ENCODE results near the gene SYT11. TPM values are rescaled to one million over a fixed set of nuclear protein-coding genes. Genes with fewer than 3 reads are reported as not detected.

The SYT11 gene
- total and polyA plus RNA-seq, 9 of the 15 experiments (the other 6 are each of a cell fraction or from before 2014, with no cell fraction given), result 0.05 to 0.18 (median 0.11) TPM

DNA sequence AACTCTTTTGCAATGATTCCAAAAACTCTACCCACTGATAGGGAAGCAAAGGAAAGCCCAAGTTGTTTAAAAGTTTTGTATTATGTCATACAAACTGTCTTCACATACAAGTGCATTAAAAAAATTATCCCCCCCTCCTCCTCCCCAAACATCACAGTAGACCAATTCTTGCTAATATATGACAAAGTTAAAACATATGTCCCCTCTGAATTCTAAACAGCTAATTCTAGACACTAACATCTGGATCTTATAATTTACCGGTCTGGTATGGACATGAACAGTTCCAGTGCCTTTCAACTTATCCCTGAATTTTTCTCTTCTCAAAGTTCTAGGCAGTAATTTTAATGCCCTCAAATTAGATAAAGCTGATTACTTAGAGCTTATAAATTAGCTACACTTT is 38.4 kb downstream of the SYT11 start:
- no peaks in the 10 kb centered on the region for H3K9me3 ChIP-seq (replicated peaks; ENCODE audit: control insufficient read depth, insufficient read depth, low read depth, low read length)
- H3K4me3 ChIP-seq, result no peak overlapping the region
- H3K27me3 ChIP-seq (ENCODE audit: control insufficient read depth in 2 of 2, insufficient read depth in 2 of 2, low read length in 2 of 2), result no peaks in the 10 kb centered on the region
- H3K9me1 ChIP-seq (ENCODE audit: control insufficient read depth, insufficient read depth, low read length), result no peaks in the 10 kb centered on the region
- CTCF ChIA-PET (ENCODE audit: low intra/inter-chr PET ratio), result no interaction called here
- no peaks in the 10 kb centered on the region for H3K79me2 ChIP-seq (ENCODE audit: control insufficient read depth, insufficient read depth, low read length)
- no TSS peak for BruUV-seq (replicated peaks)
- H3K4me1 ChIP-seq (replicated peaks in 1 of 2; ENCODE audit: control insufficient read depth in 2 of 2, insufficient read depth in 2 of 2, low read length in 2 of 2), result peaks cover 3 to 16% of the 10 kb centered on the region in 2 experiments; a peak in 4 of 5 replicates
- WGBS (ENCODE audit: insufficient coverage, low coverage, missing lambda C conversion rate), result 100% methylated on average over 1 of the region's 1 CpG
- no peaks in the 10 kb centered on the region for H4K20me1 ChIP-seq (replicated peaks; ENCODE audit: control insufficient read depth, insufficient read depth, low read length)
- intact Hi-C loops (cut with micrococcal nuclease), result no loop called here
- H3K27ac ChIP-seq (ENCODE audit: extremely low read depth, low read depth, low read length), result no peak overlapping the region
- in situ Hi-C loops (cut with MboI), result no loop called here
- DNase-seq (ENCODE audit: extremely low read depth in 1 of 4, low spot score in 3 of 4) (no peak), FAIRE-seq (no peak), ATAC-seq (no peak)
- no peak overlapping the region for H3K9ac ChIP-seq (ENCODE audit: insufficient read depth in 1 of 2, low read depth in 2 of 2, low read length in 2 of 2)
- no peak overlapping the region for H3K4me2 ChIP-seq (ENCODE audit: insufficient read depth, low read length)
- H2AFZ ChIP-seq (ENCODE audit: low read depth, low read length), result no peak overlapping the region
- peaks cover 55% of the 10 kb centered on the region for H3K36me3 ChIP-seq (ENCODE audit: control insufficient read depth, insufficient read depth, low read length)
- POLR2A ChIA-PET, result interaction anchor here (0.6 kb wide), 1 partner anchor 1957 kb away, joined by 4 read pairs; no protein-coding TSS in a partner anchor
- TF ChIP-seq, protein P1, sequence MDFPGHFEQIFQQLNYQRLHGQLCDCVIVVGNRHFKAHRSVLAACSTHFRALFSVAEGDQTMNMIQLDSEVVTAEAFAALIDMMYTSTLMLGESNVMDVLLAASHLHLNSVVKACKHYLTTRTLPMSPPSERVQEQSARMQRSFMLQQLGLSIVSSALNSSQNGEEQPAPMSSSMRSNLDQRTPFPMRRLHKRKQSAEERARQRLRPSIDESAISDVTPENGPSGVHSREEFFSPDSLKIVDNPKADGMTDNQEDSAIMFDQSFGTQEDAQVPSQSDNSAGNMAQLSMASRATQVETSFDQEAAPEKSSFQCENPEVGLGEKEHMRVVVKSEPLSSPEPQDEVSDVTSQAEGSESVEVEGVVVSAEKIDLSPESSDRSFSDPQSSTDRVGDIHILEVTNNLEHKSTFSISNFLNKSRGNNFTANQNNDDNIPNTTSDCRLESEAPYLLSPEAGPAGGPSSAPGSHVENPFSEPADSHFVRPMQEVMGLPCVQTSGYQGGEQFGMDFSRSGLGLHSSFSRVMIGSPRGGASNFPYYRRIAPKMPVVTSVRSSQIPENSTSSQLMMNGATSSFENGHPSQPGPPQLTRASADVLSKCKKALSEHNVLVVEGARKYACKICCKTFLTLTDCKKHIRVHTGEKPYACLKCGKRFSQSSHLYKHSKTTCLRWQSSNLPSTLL (IDR thresholded peaks at IDR 0.05), result no peak
- TF ChIP-seq KLF16 (IDR thresholded peaks at IDR 0.05) (no peak), ZFP36 (IDR thresholded peaks at IDR 0.05; ENCODE audit: low read depth, low read length, partially characterized antibody) (no peak), ZNF668 (CRISPR knock-in tag; IDR thresholded peaks at IDR 0.05) (no peak), ZNF707 (CRISPR knock-in tag; conservative IDR thresholded peaks at IDR 0.05) (no peak), U2AF1 (optimal IDR thresholded peaks at IDR 0.05; ENCODE audit: low read depth, low read length) (no peak), ZNF184 (CRISPR knock-in tag; IDR thresholded peaks at IDR 0.05) (no peak), ZNF274 (IDR thresholded peaks at IDR 0.05; ENCODE audit: borderline replicate concordance, low read depth, low read length) (no peak)
- TF ChIP-seq, protein P2, sequence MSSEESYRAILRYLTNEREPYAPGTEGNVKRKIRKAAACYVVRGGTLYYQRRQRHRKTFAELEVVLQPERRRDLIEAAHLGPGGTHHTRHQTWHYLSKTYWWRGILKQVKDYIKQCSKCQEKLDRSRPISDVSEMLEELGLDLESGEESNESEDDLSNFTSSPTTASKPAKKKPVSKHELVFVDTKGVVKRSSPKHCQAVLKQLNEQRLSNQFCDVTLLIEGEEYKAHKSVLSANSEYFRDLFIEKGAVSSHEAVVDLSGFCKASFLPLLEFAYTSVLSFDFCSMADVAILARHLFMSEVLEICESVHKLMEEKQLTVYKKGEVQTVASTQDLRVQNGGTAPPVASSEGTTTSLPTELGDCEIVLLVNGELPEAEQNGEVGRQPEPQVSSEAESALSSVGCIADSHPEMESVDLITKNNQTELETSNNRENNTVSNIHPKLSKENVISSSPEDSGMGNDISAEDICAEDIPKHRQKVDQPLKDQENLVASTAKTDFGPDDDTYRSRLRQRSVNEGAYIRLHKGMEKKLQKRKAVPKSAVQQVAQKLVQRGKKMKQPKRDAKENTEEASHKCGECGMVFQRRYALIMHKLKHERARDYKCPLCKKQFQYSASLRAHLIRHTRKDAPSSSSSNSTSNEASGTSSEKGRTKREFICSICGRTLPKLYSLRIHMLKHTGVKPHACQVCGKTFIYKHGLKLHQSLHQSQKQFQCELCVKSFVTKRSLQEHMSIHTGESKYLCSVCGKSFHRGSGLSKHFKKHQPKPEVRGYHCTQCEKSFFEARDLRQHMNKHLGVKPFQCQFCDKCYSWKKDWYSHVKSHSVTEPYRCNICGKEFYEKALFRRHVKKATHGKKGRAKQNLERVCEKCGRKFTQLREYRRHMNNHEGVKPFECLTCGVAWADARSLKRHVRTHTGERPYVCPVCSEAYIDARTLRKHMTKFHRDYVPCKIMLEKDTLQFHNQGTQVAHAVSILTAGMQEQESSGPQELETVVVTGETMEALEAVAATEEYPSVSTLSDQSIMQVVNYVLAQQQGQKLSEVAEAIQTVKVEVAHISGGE (CRISPR knock-in tag; IDR thresholded peaks at IDR 0.05), result no peak
- TF ChIP-seq, protein P3, sequence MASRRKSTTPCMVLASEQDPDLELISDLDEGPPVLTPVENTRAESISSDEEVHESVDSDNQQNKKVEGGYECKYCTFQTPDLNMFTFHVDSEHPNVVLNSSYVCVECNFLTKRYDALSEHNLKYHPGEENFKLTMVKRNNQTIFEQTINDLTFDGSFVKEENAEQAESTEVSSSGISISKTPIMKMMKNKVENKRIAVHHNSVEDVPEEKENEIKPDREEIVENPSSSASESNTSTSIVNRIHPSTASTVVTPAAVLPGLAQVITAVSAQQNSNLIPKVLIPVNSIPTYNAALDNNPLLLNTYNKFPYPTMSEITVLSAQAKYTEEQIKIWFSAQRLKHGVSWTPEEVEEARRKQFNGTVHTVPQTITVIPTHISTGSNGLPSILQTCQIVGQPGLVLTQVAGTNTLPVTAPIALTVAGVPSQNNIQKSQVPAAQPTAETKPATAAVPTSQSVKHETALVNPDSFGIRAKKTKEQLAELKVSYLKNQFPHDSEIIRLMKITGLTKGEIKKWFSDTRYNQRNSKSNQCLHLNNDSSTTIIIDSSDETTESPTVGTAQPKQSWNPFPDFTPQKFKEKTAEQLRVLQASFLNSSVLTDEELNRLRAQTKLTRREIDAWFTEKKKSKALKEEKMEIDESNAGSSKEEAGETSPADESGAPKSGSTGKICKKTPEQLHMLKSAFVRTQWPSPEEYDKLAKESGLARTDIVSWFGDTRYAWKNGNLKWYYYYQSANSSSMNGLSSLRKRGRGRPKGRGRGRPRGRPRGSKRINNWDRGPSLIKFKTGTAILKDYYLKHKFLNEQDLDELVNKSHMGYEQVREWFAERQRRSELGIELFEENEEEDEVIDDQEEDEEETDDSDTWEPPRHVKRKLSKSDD (conservative IDR thresholded peaks at IDR 0.05; ENCODE audit: low read length), result no peak
- TF ChIP-seq, protein P4, sequence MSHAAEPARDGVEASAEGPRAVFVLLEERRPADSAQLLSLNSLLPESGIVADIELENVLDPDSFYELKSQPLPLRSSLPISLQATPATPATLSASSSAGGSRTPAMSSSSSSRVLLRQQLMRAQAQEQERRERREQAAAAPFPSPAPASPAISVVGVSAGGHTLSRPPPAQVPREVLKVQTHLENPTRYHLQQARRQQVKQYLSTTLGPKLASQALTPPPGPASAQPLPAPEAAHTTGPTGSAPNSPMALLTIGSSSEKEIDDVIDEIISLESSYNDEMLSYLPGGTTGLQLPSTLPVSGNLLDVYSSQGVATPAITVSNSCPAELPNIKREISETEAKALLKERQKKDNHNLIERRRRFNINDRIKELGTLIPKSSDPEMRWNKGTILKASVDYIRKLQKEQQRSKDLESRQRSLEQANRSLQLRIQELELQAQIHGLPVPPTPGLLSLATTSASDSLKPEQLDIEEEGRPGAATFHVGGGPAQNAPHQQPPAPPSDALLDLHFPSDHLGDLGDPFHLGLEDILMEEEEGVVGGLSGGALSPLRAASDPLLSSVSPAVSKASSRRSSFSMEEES (CRISPR knock-in tag; IDR thresholded peaks at IDR 0.05), result no peak
